ENCODE data around the gene SPOPL. TPM values are rescaled to one million over a fixed set of nuclear protein-coding genes. Genes with fewer than 3 reads are reported as not detected.

The SPOPL gene
- total RNA-seq, 1 experiment from 2014 or later: 13.6 TPM

- H3K56ac ChIP-seq (ENCODE audit: insufficient read length, low read depth, low read length): no peak overlapping the region
- H3K4me3 Mint-ChIP-seq: no peak overlapping the region
Measured at GRCh38 chr2:138559641-138560040, 58.1 kb downstream of the SPOPL start.

More at GRCh38 chr2:138559641-138560040, 58.1 kb downstream of the SPOPL start:
- Histone ChIP-seq H2AK5ac (ENCODE audit: insufficient read length, low read length) (no peak overlapping the region), H3K23me2 (ENCODE audit: insufficient read length, low read depth, low read length, poor library complexity, severe bottlenecking) (no peaks in the 10 kb centered on the region), H2BK12ac (ENCODE audit: insufficient read length, low read depth, low read length) (no peak overlapping the region), H4K20me1 (ENCODE audit: control insufficient read depth, insufficient read depth, insufficient read length) (no peaks in the 10 kb centered on the region), H4K5ac (ENCODE audit: insufficient read length, low read depth, low read length) (no peak overlapping the region), H3K4me1 (ENCODE audit: insufficient read depth, low read length) (no peaks in the 10 kb centered on the region), H3K9me3 (ENCODE audit: control insufficient read depth, low read depth, low read length) (no peaks in the 10 kb centered on the region), H2BK5ac (ENCODE audit: insufficient read length, low read length) (no peak overlapping the region), H4K91ac (ENCODE audit: insufficient read length, low read depth, low read length) (no peak overlapping the region), H3K23ac (ENCODE audit: insufficient read length, low read depth, low read length) (no peak overlapping the region), H3K79me1 (ENCODE audit: insufficient read depth, low read depth, low read length, poor library complexity, severe bottlenecking) (no peaks in the 10 kb centered on the region), H3K27ac (ENCODE audit: insufficient read length, low read depth, low read length) (no peak overlapping the region), H2AFZ (ENCODE audit: low read length) (no peak overlapping the region), H2BK15ac (ENCODE audit: low read depth, low read length) (no peak overlapping the region), H2BK120ac (ENCODE audit: low read depth, low read length, poor library complexity, severe bottlenecking) (no peak overlapping the region), H3K4me2 (ENCODE audit: insufficient read depth, insufficient read length, low read length) (no peak overlapping the region), H2BK20ac (ENCODE audit: low read depth, low read length, poor library complexity, severe bottlenecking) (no peak overlapping the region), H3K14ac (ENCODE audit: insufficient read depth, low read length) (no peak overlapping the region), H3K79me2 (ENCODE audit: insufficient read depth, low read length) (no peaks in the 10 kb centered on the region), H3K9ac (ENCODE audit: extremely low read depth, insufficient read length, low read length) (no peak overlapping the region), H3T11ph (ENCODE audit: low read length) (no peak overlapping the region), H3K4ac (ENCODE audit: low read depth, low read length) (no peak overlapping the region), H3K27me3 (ENCODE audit: insufficient read depth, low read length) (no peaks in the 10 kb centered on the region), H4K8ac (replicated peaks; ENCODE audit: insufficient read length, low read depth, low read length) (no peak overlapping the region), H3K18ac (ENCODE audit: insufficient read length, low read depth, low read length) (no peak overlapping the region)
- Mint-ChIP-seq H3K4me1 (no peaks in the 10 kb centered on the region), H3K27me3 (ENCODE audit: low read depth) (no peaks in the 10 kb centered on the region), H3K27ac (no peak overlapping the region), H3K36me3 (ENCODE audit: insufficient read depth in 1 of 3, low read depth in 3 of 3) (peaks cover 27 to 50% (median 42%) of the 10 kb centered on the region in 3 experiments), H3K9me3 (no peaks in the 10 kb centered on the region; a peak in 2 of 5 replicates)
- no peak for DNase-seq
- no CpG with 5 or more reads among the region's 1 CpG for WGBS (ENCODE audit: extremely low coverage, insufficient read length, low lambda C conversion rate)
- TF ChIP-seq CTCF (conservative IDR thresholded peaks at IDR 0.05): no peak
